Head of caudate nucleus (tissue), 42 donors: ENCODE data around the gene KRT34.

Experiments
- DNase-seq, 42 donors: peaks; one replicate each; pipeline versions ENCODE4 v3.0.0 to v3.0.0-alpha.2; 2020 to 2021; ENCODE audit warnings: mixed read lengths in 7 of 42
- intact Hi-C: fragments of 100-400 bp; cut with DNase I; formaldehyde crosslinking; loops from one replicate; pipeline ENCODE4 v1.15.0; 2022

KRT34 gene

DNA sequence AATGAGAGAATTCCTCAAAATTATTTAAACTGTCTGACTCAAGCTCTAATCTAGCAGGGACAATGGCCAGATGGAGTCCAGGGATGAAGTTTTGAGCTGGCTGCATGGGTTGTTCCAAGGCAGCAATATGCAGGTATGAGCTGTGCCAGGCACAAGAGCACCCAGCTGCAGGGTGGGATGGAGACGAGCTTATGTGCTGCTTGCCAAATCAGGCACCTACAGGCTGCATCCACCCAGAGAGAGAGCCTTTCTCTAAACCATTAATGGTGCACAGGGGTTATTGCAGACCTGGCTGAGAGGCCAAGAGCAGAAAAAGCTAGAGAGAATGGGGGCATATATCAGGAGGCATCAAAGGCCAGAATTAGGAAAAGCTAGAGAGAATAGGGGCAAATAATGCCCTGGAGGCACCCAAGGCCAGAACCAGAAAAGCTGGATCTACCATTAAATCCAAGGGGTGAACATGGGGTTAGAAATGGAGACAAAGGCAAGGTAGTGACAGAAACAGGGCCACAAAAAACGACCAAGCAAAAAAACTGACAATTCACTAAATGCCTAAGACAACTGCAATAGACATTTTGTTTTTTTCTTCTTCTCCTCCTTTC, 42.4 kb downstream of the KRT34 start:
- DNase-seq, result peak in 1 of 42 donors; percentile 33
- intact Hi-C loops, result no loop called here

DNA sequence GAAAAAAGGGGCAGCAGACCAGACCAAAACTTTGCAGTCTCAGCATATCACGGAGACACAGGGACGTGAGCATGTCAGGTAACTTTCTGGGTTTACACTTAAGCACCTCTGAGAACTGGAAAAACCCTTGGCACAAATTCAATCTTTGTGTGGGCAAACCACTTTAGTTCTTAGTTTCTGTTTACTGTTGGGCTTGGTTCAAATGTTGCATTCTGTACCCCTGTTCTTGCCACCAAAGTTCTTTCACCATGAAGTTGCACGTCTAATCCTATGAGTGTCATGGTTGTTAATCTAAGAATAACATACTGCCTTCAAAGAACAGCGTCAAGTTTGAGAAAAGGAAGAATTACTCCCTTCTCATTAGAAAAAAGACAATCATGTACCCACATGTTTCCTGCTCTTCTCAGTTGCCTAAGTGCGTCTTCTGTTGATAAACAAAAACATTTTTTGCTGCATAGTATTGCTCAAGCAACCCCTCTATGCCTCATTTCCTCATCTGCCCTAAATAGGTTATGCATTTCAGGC, 43.1 kb downstream of the KRT34 start:
- DNase-seq, result no peak
- intact Hi-C loops, result no loop called here

DNA sequence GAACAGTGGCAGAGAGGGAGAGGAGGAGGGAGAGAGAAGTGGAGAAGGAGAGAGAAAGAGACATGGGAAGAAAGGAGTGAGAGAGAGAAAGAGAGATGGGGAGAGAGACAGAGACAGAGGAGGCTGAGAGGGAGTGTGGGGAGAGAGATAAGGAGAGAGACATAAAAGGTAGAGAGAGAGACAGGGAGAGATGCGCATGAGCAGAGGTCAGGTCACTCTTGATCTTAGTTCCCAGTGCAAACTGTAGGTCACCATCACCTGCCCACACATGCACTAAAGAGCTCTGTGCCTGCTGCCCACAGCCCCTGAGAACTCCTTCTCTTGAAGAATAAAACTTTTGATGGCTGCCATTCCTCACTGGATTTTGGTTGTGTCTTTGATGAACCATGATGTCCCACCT, 46.4 kb downstream of the KRT34 start:
- peak in 1 of 42 donors; percentile 21 for DNase-seq
- intact Hi-C loops, result no loop called here

DNA sequence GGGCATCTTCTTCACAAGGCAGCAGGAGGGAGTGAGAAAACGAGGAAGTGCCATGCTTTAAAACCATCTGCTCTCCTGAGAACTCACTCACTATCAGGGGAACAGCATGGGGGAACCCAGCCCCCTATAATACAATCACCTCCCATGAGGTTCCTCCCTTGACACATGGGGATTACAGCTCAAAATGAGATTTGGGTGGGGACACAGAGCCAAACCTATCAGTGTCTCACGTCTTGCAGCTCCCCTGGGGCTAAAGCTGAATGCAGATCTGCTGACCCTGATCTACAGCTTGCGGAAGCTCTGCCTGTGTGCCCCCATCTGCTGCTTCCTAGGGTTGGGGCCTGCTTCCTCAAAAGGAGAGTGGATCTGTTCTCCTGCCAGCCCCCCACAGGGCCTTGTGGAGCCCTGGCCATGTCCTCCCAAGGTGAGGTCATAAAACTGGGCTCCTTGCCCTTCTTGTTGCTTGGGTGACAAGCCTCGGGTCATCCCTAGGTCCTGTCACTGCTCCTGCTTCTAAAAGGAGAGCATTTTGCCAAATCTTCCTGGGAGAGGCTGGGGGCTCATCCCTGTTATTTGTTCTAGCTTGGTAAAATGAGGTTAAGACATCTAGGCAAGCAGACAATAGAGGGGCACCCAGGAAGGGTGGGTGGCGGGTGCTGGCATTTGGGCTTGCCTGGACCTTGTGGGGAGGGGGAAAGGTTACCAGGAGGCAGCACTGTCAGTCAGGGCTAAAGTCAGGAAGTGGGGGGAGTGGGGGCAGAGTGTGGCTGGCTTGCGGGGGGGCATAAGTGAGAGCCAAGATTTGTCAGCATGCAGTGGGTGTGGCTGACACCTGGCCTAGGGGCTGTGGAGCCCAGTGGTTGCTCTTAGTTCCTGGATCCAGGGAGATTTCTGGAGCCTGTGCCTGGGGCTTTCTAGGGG, 47.5 kb downstream of the KRT34 start:
- intact Hi-C loops, result no loop called here
- DNase-seq, result peak in 1 of 42 donors; percentile 24

DNA sequence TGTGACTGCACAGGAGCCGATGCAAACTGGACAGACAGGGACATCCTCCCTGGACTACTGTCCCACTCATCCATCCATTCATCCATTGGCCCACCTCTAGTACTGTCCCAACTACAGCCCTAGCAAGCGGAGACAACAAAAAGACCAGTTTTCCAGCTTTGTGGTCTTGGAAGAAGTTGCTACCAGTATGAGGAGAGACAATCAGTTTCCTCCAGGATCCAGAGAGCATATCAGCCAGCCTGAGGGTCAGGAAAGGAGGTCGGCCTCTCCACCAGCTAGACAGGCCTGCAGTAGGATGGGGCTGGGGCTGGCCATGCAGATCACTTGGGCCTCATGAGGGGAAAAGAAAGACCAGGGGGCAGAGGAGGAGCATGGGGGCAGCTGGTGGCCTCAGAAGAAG, 48.3 kb downstream of the KRT34 start:
- DNase-seq, result peak in 1 of 42 donors; percentile 20
- intact Hi-C loops, result no loop called here

DNA sequence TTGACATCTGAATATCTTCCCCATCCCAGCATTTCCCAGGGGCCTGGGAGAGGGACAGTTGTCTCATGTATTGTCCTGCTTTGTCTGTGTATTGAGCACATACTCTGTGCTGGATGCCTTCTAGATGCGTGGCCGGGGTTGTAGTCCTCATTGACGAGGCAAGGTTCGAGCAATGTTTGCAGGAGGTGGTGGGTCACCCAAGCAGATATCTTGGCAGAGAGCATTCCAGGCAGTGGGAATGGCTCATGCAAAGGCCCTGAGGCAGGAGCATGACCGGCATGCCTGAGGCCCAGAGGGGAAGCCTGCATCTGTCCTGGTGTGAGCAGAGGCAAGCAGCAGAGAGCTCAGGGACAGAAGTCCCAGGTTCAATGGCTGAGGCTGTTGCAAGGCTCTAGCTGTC, 49.0 kb downstream of the KRT34 start:
- intact Hi-C loops, result no loop called here
- peak in 1 of 42 donors; percentile 30 for DNase-seq

DNA sequence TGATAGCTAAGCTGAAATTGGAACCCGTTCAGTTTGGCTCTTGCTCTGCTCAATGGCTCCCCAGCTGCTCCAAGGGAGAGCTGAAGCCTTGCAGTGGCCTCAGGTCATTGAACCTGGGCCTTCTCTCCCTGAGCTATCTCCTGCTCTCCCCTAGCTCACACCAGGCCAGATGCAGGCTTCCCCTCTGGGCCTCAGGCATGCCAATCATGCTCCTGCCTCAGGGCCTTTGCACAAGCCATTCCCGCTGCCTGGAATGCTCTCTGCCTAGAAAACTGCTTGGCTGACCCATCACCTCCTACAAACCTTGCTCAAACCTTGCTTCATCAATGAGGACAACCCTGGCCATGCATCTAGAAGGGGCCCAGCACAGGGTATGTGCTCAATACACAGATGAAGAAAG, 49.9 kb downstream of the KRT34 start:
- intact Hi-C loops, result no loop called here
- DNase-seq, result peak in 1 of 42 donors; percentile 8

DNA sequence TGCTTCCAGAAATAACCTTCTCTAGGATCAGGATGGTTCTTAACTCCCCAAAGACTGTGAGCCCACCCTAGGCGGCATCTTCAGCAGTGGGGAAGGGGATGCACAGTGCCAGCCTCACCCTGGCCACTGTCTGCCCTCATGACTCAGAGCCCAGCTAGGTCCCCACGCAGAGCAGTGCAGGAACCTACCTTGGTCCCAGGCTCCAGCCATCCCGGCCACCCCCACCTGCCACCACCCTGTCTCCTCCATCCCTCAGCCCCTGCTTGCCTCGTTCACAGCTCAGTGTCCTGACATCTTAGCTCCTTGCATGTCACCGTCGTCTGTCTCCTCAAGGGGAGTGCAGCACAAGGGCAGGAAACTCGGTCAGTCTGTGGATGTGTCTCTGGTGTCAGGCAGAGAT, 50.5 kb downstream of the KRT34 start:
- intact Hi-C loops, result no loop called here
- peak in 1 of 42 donors; percentile 26 for DNase-seq

DNA sequence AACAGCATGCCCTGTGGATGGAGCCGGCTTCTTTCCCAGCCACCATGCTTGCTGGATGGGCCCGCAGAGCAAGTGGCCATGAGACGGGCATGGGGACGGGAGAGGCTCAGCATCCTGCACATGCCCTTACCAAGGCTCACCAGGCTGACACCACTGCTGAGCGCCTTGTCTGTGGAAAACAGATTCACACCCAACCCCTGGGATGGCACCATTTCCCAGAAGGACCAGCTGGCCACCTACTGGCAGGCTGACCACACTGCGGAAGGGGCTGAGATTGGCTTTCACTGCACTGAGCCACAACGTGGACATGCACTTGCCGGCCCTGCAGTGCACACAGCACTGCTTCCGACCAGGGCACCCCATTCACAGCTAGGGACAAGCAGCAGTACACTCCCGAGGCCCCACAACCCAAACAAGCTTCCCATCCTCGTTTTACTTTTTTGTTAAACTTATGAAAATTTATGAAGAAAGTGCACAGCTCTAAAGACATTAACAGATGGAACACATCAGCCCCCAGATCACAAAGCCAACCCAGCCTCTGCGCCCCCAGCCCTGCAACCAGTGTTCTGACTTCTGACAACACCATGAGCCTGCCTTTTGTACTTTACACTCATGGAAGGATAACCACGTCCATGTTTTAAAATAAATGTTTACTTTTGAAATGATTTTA, 52.7 kb downstream of the KRT34 start:
- DNase-seq, result peak in 28 of 42 donors; percentile 8 to 61 (median 37)
- intact Hi-C loops, result no loop called here

DNA sequence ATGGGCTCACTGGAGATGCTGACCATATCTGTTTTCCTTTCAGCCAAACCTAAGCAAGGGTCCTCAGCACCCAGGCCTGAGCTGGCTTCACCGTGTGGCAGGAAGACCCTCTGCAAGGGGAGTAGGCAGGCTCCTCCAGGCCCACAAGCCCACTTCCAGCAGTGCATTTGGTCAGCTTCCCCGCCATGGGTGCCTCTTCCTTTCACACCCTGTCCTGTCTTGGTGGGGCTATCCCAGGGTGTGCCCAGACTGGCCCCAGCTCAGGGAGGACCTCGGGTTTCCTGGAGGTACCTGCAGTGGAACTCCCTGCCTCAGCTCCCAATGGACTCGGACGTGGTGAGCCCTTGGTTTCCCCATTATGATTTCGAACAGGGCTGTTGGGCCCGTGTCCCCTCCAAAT, 53.9 kb downstream of the KRT34 start:
- no peak for DNase-seq
- intact Hi-C loops, result no loop called here
